ENCODE data around the gene PCDH19. TPM values are rescaled to one million over a fixed set of nuclear protein-coding genes. Genes with fewer than 3 reads are reported as not detected.

PCDH19 gene
- total RNA-seq, 1 donor from 2014 or later: under 0.01 TPM

DNA sequence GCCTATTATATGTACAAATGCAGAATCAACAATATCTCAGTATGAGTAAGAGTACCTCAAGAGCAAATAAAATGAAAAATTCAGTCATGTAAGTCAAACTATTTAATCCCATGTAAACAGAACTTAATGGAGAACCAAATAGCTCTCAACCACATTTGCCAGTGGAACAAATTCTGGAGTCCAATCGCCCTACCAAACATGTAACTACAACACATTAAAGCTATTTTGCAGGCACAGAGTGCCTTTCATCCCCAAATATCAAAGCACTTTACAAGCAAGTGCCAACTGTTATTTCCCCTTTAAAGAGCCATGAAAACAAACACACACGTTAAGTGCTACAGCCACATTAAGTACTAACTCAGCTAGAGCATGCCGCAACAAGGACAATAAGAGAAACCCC is 51.3 kb downstream of the PCDH19 start:
- H3K36me3 ChIP-seq (ENCODE audit: control insufficient read depth, insufficient read depth, low read length): no peaks in the 10 kb centered on the region
- H3K27me3 ChIP-seq (ENCODE audit: control insufficient read depth, insufficient read depth, low read length): no peaks in the 10 kb centered on the region
- FAIRE-seq: peak; percentile 7
- H3K4me3 ChIP-seq (ENCODE audit: low read depth, low read length): no peak overlapping the region
- TF ChIP-seq, protein P1, sequence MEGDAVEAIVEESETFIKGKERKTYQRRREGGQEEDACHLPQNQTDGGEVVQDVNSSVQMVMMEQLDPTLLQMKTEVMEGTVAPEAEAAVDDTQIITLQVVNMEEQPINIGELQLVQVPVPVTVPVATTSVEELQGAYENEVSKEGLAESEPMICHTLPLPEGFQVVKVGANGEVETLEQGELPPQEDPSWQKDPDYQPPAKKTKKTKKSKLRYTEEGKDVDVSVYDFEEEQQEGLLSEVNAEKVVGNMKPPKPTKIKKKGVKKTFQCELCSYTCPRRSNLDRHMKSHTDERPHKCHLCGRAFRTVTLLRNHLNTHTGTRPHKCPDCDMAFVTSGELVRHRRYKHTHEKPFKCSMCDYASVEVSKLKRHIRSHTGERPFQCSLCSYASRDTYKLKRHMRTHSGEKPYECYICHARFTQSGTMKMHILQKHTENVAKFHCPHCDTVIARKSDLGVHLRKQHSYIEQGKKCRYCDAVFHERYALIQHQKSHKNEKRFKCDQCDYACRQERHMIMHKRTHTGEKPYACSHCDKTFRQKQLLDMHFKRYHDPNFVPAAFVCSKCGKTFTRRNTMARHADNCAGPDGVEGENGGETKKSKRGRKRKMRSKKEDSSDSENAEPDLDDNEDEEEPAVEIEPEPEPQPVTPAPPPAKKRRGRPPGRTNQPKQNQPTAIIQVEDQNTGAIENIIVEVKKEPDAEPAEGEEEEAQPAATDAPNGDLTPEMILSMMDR (IDR thresholded peaks at IDR 0.05; ENCODE audit: insufficient read depth, low read length, severe bottlenecking): no peak
- no peak for DNase-seq (ENCODE audit: low read depth)

DNA sequence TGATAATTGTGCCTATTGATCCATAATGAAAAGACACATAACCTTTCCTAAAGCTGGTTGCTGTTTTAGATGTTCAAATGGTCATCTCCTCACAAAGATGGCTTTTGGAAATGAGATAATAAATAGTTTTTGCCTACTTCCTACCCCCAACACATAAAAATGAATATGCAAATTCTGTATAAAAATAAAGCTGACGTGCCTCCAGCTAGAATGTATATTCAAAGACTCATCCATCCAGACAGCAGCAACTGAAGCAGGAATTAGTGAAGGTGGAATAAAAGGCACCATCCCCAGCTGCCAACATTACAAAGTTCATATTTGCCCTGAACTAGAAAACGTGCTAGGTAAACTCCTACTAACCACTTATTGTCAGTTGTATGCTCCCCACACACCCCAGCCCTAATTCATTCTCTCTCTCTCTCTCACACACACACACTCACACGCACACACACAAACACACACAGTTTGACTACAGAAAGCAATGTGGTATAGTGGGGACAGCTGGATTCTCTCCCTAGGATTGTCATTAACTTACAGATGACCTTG is 53.6 kb downstream of the PCDH19 start:
- no peak for FAIRE-seq
- TF ChIP-seq, protein P1 (IDR thresholded peaks at IDR 0.05; ENCODE audit: insufficient read depth, low read length, severe bottlenecking): no peak
- no peak overlapping the region for H3K4me3 ChIP-seq (ENCODE audit: low read depth, low read length)
- H3K36me3 ChIP-seq (ENCODE audit: control insufficient read depth, insufficient read depth, low read length): no peaks in the 10 kb centered on the region
- H3K27me3 ChIP-seq (ENCODE audit: control insufficient read depth, insufficient read depth, low read length): no peaks in the 10 kb centered on the region
- no peak for DNase-seq (ENCODE audit: low read depth)

DNA sequence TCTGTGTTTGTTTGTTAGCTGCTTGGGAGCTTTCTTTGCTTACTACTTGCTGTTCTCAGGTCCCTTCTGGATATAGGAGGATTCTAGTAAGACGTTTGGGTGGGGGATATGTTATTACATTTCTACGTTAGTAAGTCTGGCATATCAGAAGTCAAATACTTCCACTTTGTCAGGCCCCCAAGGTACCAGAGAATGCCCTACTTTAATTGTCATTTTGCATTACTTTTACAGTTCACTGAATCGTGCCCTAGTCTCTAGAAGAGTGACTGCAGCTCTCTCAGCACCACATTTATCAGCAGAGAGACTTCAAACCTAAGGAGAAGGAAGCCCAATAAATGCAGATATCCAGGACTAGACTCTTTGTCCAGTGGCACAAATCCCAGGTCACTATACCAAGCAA is 54.4 kb downstream of the PCDH19 start:
- TF ChIP-seq, protein P1 (IDR thresholded peaks at IDR 0.05; ENCODE audit: insufficient read depth, low read length, severe bottlenecking): no peak
- H3K36me3 ChIP-seq (ENCODE audit: control insufficient read depth, insufficient read depth, low read length): no peaks in the 10 kb centered on the region
- no peak overlapping the region for H3K4me3 ChIP-seq (ENCODE audit: low read depth, low read length)
- H3K27me3 ChIP-seq (ENCODE audit: control insufficient read depth, insufficient read depth, low read length): no peaks in the 10 kb centered on the region
- DNase-seq (ENCODE audit: low read depth): no peak
- no peak for FAIRE-seq

DNA sequence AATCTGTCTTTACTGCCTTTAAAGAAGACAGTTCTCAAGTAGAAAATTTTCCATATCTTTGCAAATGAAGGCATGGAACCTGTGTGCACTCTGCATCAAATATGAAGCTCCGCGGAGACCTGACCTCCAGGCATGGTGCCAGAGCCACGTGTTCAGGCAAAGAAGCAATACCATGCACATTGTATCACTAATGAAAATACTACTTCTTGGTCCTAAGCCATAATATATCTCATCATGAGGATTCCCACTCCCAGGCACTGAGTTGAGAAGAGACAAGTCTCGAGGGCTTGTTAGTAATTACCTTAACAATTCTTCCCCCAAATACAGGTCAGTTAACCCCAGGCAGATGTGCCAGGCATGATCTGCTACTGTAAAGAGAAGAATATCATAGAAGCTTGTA is 56.7 kb downstream of the PCDH19 start:
- DNase-seq (ENCODE audit: low read depth) (peak; percentile 54), FAIRE-seq (no peak)
- TF ChIP-seq, protein P1 (IDR thresholded peaks at IDR 0.05; ENCODE audit: insufficient read depth, low read length, severe bottlenecking): no peak
- Histone ChIP-seq H3K4me3 (ENCODE audit: low read depth, low read length) (no peak overlapping the region), H3K36me3 (ENCODE audit: control insufficient read depth, insufficient read depth, low read length) (no peaks in the 10 kb centered on the region), H3K27me3 (ENCODE audit: control insufficient read depth, insufficient read depth, low read length) (no peaks in the 10 kb centered on the region)

DNA sequence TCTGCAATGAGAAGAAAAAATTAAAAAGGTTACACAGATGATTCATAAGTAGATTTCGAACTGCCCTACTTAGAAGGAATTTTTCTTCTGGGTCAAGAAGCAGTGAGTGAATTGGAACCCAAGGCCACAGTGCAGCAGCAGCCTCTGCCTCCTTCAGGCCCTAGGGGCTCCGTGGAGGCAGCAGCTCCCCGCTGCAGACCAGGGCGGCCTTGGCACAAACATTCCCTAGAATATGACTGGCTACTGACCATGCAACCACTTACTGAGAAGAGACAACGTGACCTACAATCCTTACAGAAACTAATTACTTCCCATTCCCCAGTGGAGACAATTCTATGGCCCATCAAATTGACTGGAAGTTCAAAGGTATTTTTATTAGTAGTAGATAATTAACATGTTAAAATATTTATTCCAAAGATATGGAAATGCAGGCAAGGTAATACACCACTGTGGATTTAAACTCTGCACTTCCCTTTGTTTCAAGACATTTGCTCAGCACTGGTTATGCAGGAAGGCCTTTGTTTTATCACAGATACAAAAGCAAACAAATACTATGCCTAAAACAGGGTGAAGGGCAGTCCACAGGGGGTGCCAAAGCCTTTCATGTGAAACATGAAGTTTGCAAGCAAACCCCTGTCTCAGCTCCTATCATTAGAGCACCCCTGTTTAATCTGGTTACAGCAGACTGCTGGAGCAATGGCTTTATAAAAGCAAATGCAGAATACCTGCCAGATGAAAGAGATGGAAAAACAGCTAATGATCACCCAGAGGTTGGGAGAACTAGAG is 59.2 kb downstream of the PCDH19 start:
- DNase-seq (ENCODE audit: low read depth): no peak
- Histone ChIP-seq H3K36me3 (ENCODE audit: control insufficient read depth, insufficient read depth, low read length) (no peaks in the 10 kb centered on the region), H3K27me3 (ENCODE audit: control insufficient read depth, insufficient read depth, low read length) (no peaks in the 10 kb centered on the region), H3K4me3 (ENCODE audit: low read depth, low read length) (no peak overlapping the region)
- TF ChIP-seq, protein P1 (IDR thresholded peaks at IDR 0.05; ENCODE audit: insufficient read depth, low read length, severe bottlenecking): no peak
- FAIRE-seq: no peak

All from bronchial epithelial cell (primary cell).